Sigmoid colon (tissue), 7 donors: ENCODE data around the gene DNAAF5. TPM values are rescaled to one million over a fixed set of nuclear protein-coding genes. Genes with fewer than 3 reads are reported as not detected.

ENCODE experiments used
- DNase-seq: peaks from one replicate; pipeline ENCODE4 v3.0.0-alpha.2; 2019
- H3K27ac ChIP-seq, 4 donors: fragments of 200-600 bp; sonication (generic); one replicate each; pipeline ENCODE4 v1.5.1; 2016 to 2019; ENCODE audit warnings: mild to moderate bottlenecking in 1 of 4
- H3K27me3 ChIP-seq, 3 donors: fragments of 200-600 bp; sonication (generic); one replicate each; pipeline ENCODE4 v1.5.1; 2019; ENCODE audit warnings: mild to moderate bottlenecking in 1 of 3
- H3K36me3 ChIP-seq, 4 donors: fragments of 200-600 bp; sonication (generic); one replicate each; pipeline ENCODE4 v1.5.1; 2016 to 2019
- H3K4me1 ChIP-seq, 4 donors: fragments of 200-600 bp; sonication (generic); one replicate each; pipeline ENCODE4 v1.5.1; 2017 to 2019
- H3K4me3 ChIP-seq, 4 donors: fragments of 200-600 bp; sonication (generic); one replicate each; pipeline ENCODE4 v1.5.1; 2017 to 2019; ENCODE audit warnings: mild to moderate bottlenecking in 2 of 4, moderate library complexity in 1 of 4
- H3K9me3 ChIP-seq, 4 donors: fragments of 200-600 bp in 3 of 4; sonication (generic) in 3 of 4; one replicate each; pipeline versions ENCODE4 v1.5.1 to v1.6.1; 2013 to 2019
- CTCF ChIP-seq, 4 experiments: fragments of 450-650 bp in 3 of 4; fragments of 200-600 bp in 1 of 4; IDR thresholded peaks; one replicate each; pipeline ENCODE4 v1.5.1; 2016 to 2019; ENCODE audit warnings: antibody characterized with exemption in 4 of 4, mild to moderate bottlenecking in 3 of 4, moderate library complexity in 2 of 4
- EP300 ChIP-seq, 4 donors: sonication (generic); formaldehyde crosslinking; IDR thresholded peaks; one replicate each; pipeline ENCODE4 v1.6.1; 2017; ENCODE audit warnings: antibody characterized with exemption in 4 of 4
- POLR2A ChIP-seq, 2 donors: fragments of 450-650 bp; IDR thresholded peaks; one replicate each; pipeline ENCODE4 v1.6.1; 2016; ENCODE audit warnings: antibody characterized with exemption in 2 of 2, mild to moderate bottlenecking in 2 of 2, moderate library complexity in 2 of 2
- POLR2AphosphoS5 ChIP-seq, 4 donors: sonication (generic); formaldehyde crosslinking; IDR thresholded peaks; one replicate each; pipeline ENCODE4 v1.6.1; 2017; ENCODE audit warnings: antibody characterized with exemption in 4 of 4
- WGBS, 2 donors: extraction: QIAGEN DNeasy Blood & Tissue Kit; methylation state at CpG; one replicate each; pipeline ENCODE4 v1.1.7; 2013; 5-methylcytosine and 5-hydroxymethylcytosine counted together
- intact Hi-C: fragments of 100-400 bp; cut with DNase I; formaldehyde crosslinking; loops from one replicate; pipeline ENCODE4 v1.15.1; 2023
- polyA plus RNA-seq, 3 donors: library from polyadenylated mRNA; stranded (reverse); fragments of 200-250 nt; gene quantifications; one replicate each; pipeline ENCODE4 v1.2.3, GENCODE V29; 2013
- total RNA-seq, 4 donors: library from RNA; depleted of rRNA; stranded (reverse); fragments of >200 nt; gene quantifications; one replicate each; pipeline ENCODE4 v1.1.0, GENCODE V29; 2016
- donor health status: healthy with polysubstance abuse.
- donor health status: Bipolar disorder and iron deficiency.
- donor health status: healthy.

DNAAF5 gene
- total and polyA plus RNA-seq, 7 donors: 7.8 to 25.4 (median 14.5) TPM

GRCh38 chr7:778271-778967 lies 51.9 kb downstream of the DNAAF5 start:
- Histone ChIP-seq H3K27ac (peak overlapping the region in 3 of 4 donors; percentile 17 to 47 (median 40)), H3K9me3 (no peaks in the 10 kb centered on the region), H3K27me3 (no peaks in the 10 kb centered on the region), H3K36me3 (peaks cover 0 to 52% (median 8%) of the 10 kb centered on the region in 4 donors), H3K4me3 (no peak overlapping the region), H3K4me1 (peaks cover 0 to 34% (median 29%) of the 10 kb centered on the region in 4 donors)
- intact Hi-C loops: no loop called here
- DNase-seq: no peak
- TF ChIP-seq EP300 (IDR thresholded peaks at IDR 0.05) (no peak), CTCF (IDR thresholded peaks at IDR 0.05) (no peak), POLR2A (IDR thresholded peaks at IDR 0.05) (no peak), POLR2AphosphoS5 (IDR thresholded peaks at IDR 0.05) (no peak)
- 91 to 93% methylated on average over 23 of the region's 23 CpGs for WGBS, 2 donors

- Histone ChIP-seq H3K4me3 (no peak overlapping the region), H3K36me3 (peaks cover 0 to 52% (median 8%) of the 10 kb centered on the region in 4 donors), H3K9me3 (no peaks in the 10 kb centered on the region), H3K27me3 (no peaks in the 10 kb centered on the region), H3K27ac (peak overlapping the region in 3 of 4 donors; percentile 17 to 47 (median 40)), H3K4me1 (peaks cover 0 to 40% (median 29%) of the 10 kb centered on the region in 4 donors)
- intact Hi-C loops: no loop called here
- DNase-seq: no peak
- 24 to 65% methylated on average over 15 of the region's 15 CpGs for WGBS, 2 donors
- TF ChIP-seq POLR2A (IDR thresholded peaks at IDR 0.05) (no peak), POLR2AphosphoS5 (IDR thresholded peaks at IDR 0.05) (peak in 1 of 4 donors; percentile 8), CTCF (IDR thresholded peaks at IDR 0.05) (no peak), EP300 (IDR thresholded peaks at IDR 0.05) (no peak)
Measured at GRCh38 chr7:778968-779451, 52.5 kb downstream of the DNAAF5 start.

GRCh38 chr7:779480-779879 lies 53.0 kb downstream of the DNAAF5 start:
- peaks cover 0 to 44% (median 26%) of the 10 kb centered on the region in 4 donors for H3K4me1 ChIP-seq
- peaks cover 0 to 52% (median 8%) of the 10 kb centered on the region in 4 donors for H3K36me3 ChIP-seq
- H3K9me3 ChIP-seq: no peaks in the 10 kb centered on the region
- no peaks in the 10 kb centered on the region for H3K27me3 ChIP-seq
- intact Hi-C loops: no loop called here
- H3K27ac ChIP-seq: peak overlapping the region in 3 of 4 donors; percentile 17 to 47 (median 40)
- TF ChIP-seq CTCF (IDR thresholded peaks at IDR 0.05): no peak
- no peak for TF ChIP-seq POLR2A (IDR thresholded peaks at IDR 0.05)
- no peak for TF ChIP-seq EP300 (IDR thresholded peaks at IDR 0.05)
- TF ChIP-seq POLR2AphosphoS5 (IDR thresholded peaks at IDR 0.05): no peak
- H3K4me3 ChIP-seq: no peak overlapping the region
- no peak for DNase-seq
- WGBS, 2 donors: 87 to 90% methylated on average over 9 of the region's 9 CpGs

GRCh38 chr7:780081-780480 lies 53.6 kb downstream of the DNAAF5 start:
- H3K4me1 ChIP-seq: peaks cover 0 to 44% (median 26%) of the 10 kb centered on the region in 4 donors
- H3K4me3 ChIP-seq: no peak overlapping the region
- H3K9me3 ChIP-seq: no peaks in the 10 kb centered on the region
- TF ChIP-seq CTCF (IDR thresholded peaks at IDR 0.05) (no peak), EP300 (IDR thresholded peaks at IDR 0.05) (no peak), POLR2A (IDR thresholded peaks at IDR 0.05) (no peak), POLR2AphosphoS5 (IDR thresholded peaks at IDR 0.05) (no peak)
- no peaks in the 10 kb centered on the region for H3K27me3 ChIP-seq
- peak overlapping the region in 3 of 4 donors; percentile 9 to 81 (median 74) for H3K27ac ChIP-seq
- 94% methylated on average over 14 of the region's 14 CpGs for WGBS, 2 donors
- peaks cover 0 to 57% (median 9%) of the 10 kb centered on the region in 4 donors for H3K36me3 ChIP-seq
- intact Hi-C loops: loop anchor here (10.0 kb wide), 1 partner anchor 175 kb away; the partner anchor contains the start of gene ADAP1
- DNase-seq: no peak
